K562 (cell line): Measurements from ENCODE around the gene MYBPC3. TPM values are rescaled to one million over a fixed set of nuclear protein-coding genes. Genes with fewer than 3 reads are reported as not detected.

Source experiments
- ATAC-seq: fragments of 200-7000 bp; cut with Tn5 transposase; 3 replicates; pipeline ENCODE4 v1.9.1; 2020; ENCODE audit warnings: moderate library complexity
- BruUV-seq: library from RNA; stranded (reverse); fragments of 400-500 nt; replicated peaks from 2 replicates; lab custom pipeline; 2021; lab: Mats Ljungman, UMichigan
- CTCF ChIA-PET: fragments of 300-600 bp; formaldehyde crosslinking; extraction: SDS; loops from one replicate; lab custom pipeline; 2021; ENCODE audit warnings: low intra/inter-chr PET ratio; lab: Yijun Ruan, JAX
- POLR2A ChIA-PET: fragments of 300-600, 350-650 bp; sonication (Branson Sonifier 250); formaldehyde crosslinking; extraction: SDS; loops from one replicate; lab custom pipeline; 2021; ENCODE audit warnings: antibody characterized with exemption, inconsistent platforms; lab: Yijun Ruan, JAX
- DNase-seq, 4 experiments: peaks; one replicate each; pipeline versions ENCODE4 v3.0.0 to v3.0.0-alpha.2; 2011 to 2018; ENCODE audit warnings: low spot score in 3 of 4, mixed read lengths in 3 of 4; ENCODE audit errors: extremely low read depth in 1 of 4
- FAIRE-seq: peaks from 2 replicates; lab custom pipeline; 2011; peaks lifted over from hg19 to GRCh38; lab: Jason Lieb, UNC
- H2AFZ ChIP-seq: 2 replicates; pipeline ENCODE4 v1.6.0; 2011; ENCODE audit warnings: low read depth, low read length, control low read depth, inconsistent platforms
- H3K27ac ChIP-seq: fragments of 200-600 bp; 3 replicates; pipeline ENCODE4 v1.8.0; 2011; ENCODE audit warnings: low read depth, mild to moderate bottlenecking, control low read depth, inconsistent platforms, low read length, moderate library complexity, mixed read lengths; ENCODE audit errors: extremely low read depth
- H3K27me3 ChIP-seq, 2 experiments: fragments of 300-600 bp in 1 of 2; 2 replicates in 1 of 2; 3 replicates in 1 of 2; pipeline versions ENCODE4 v1.6.0 to v1.8.0; 2011; ENCODE audit warnings: inconsistent platforms in 2 of 2, low read length in 2 of 2, mild to moderate bottlenecking in 1 of 2, mixed read lengths in 1 of 2, moderate library complexity in 1 of 2; ENCODE audit not compliant: control insufficient read depth in 2 of 2, insufficient read depth in 2 of 2
- H3K36me3 ChIP-seq: fragments of 300-600 bp; 3 replicates; pipeline ENCODE4 v1.8.0; 2011; ENCODE audit warnings: mild to moderate bottlenecking, low read length, inconsistent platforms; ENCODE audit not compliant: control insufficient read depth, insufficient read depth
- H3K4me1 ChIP-seq, 2 experiments: fragments of 200-600 bp in 1 of 2; replicated peaks in 1 of 2; 2 replicates in 1 of 2; 3 replicates in 1 of 2; pipeline versions ENCODE4 v1.5.1 to v1.8.0; 2011; ENCODE audit warnings: inconsistent platforms in 2 of 2, low read length in 2 of 2, mild to moderate bottlenecking in 1 of 2, mixed read lengths in 1 of 2, moderate library complexity in 1 of 2; ENCODE audit not compliant: control insufficient read depth in 2 of 2, insufficient read depth in 2 of 2
- H3K4me2 ChIP-seq: 2 replicates; pipeline ENCODE4 v1.6.1; 2011; ENCODE audit warnings: low read length, control low read depth, inconsistent platforms, mixed read lengths; ENCODE audit not compliant: insufficient read depth
- H3K4me3 ChIP-seq: fragments of 200-600 bp; sonication (generic), shearing (Covaris generic); 2 replicates; pipeline ENCODE4 v1.5.1; 2016; ENCODE audit warnings: control low read depth, inconsistent platforms
- H3K79me2 ChIP-seq: fragments of 200-600 bp; 3 replicates; pipeline ENCODE4 v1.8.0; 2011; ENCODE audit warnings: low read length, inconsistent platforms; ENCODE audit not compliant: control insufficient read depth, insufficient read depth
- H3K9ac ChIP-seq, 2 experiments: 2 replicates each; pipeline versions ENCODE4 v1.6.0 to v1.6.1; 2011; ENCODE audit warnings: low read depth in 2 of 2, low read length in 2 of 2, control low read depth in 1 of 2, inconsistent platforms in 1 of 2, mild to moderate bottlenecking in 1 of 2, mixed read lengths in 1 of 2; ENCODE audit not compliant: insufficient read depth in 1 of 2
- H3K9me1 ChIP-seq: one replicate; pipeline ENCODE4 v1.6.0; 2011; ENCODE audit warnings: inconsistent platforms, mild to moderate bottlenecking, low read length, moderate library complexity; ENCODE audit not compliant: control insufficient read depth, insufficient read depth
- H3K9me3 ChIP-seq: replicated peaks from 2 replicates; pipeline ENCODE4 v1.5.1; 2011; ENCODE audit warnings: low read depth, low read length, inconsistent platforms; ENCODE audit not compliant: control insufficient read depth, insufficient read depth
- H4K20me1 ChIP-seq: replicated peaks from 2 replicates; pipeline ENCODE4 v1.6.1; 2011; ENCODE audit warnings: low read length, inconsistent platforms, mixed read lengths; ENCODE audit not compliant: control insufficient read depth, insufficient read depth
- BHLHE40 ChIP-seq: IDR thresholded peaks from 2 replicates; pipeline ENCODE4 v1.6.1; 2011; ENCODE audit warnings: low read length, improper control_type of control experiment
- ETV5 ChIP-seq: sonication (generic); formaldehyde crosslinking; IDR thresholded peaks from 2 replicates; pipeline ENCODE4 v1.4.0; 2020; ENCODE audit warnings: low read depth, mild to moderate bottlenecking, missing genetic modification reagents
- IFI16 ChIP-seq: fragments of 250-450 bp; sonication (Bioruptor Pico); IDR thresholded peaks from 2 replicates; pipeline ENCODE4 v2.1.2; 2022; ENCODE audit warnings: mild to moderate bottlenecking, inconsistent platforms
- KAT8 ChIP-seq: fragments of 450-650 bp; IDR thresholded peaks from 2 replicates; pipeline ENCODE4 v1.6.1; 2016; ENCODE audit warnings: low read depth, mild to moderate bottlenecking
- MECOM ChIP-seq: fragments of 250-450 bp; sonication (Bioruptor Pico); IDR thresholded peaks from 2 replicates; pipeline ENCODE4 v1.8.0; 2022; ENCODE audit warnings: inconsistent platforms
- NR2F6 ChIP-seq: fragments of 450-650 bp; formaldehyde crosslinking; IDR thresholded peaks from 2 replicates; pipeline ENCODE4 v1.4.0; 2020; ENCODE audit warnings: mild to moderate bottlenecking
- PHF21A ChIP-seq: fragments of 450-650 bp; IDR thresholded peaks from 2 replicates; pipeline ENCODE4 v1.6.1; 2017; ENCODE audit warnings: low read depth, borderline replicate concordance
- RBM17 ChIP-seq: fragments of 200-400 bp; formaldehyde crosslinking; IDR thresholded peaks from 2 replicates; pipeline ENCODE4 v1.6.1; 2017; ENCODE audit warnings: low read depth, mild to moderate bottlenecking, low read length, borderline replicate concordance
- TBL1XR1 ChIP-seq, 2 experiments: IDR thresholded peaks; 2 replicates each; pipeline ENCODE4 v1.6.1; 2012; ENCODE audit warnings: improper control_type of control experiment in 2 of 2, low read length in 2 of 2, mild to moderate bottlenecking in 1 of 2
- WGBS: fragments of 100-300 bp; shearing (Covaris generic); methylation state at CpG from one replicate; pipeline ENCODE4 v1.1.6; 2016; ENCODE audit warnings: low coverage, mixed read lengths; ENCODE audit not compliant: insufficient coverage; ENCODE audit errors: missing lambda C conversion rate; 5-methylcytosine and 5-hydroxymethylcytosine counted together
- in situ Hi-C: fragments of 300-500 bp; cut with MboI; formaldehyde crosslinking; loops from 4 replicates; pipeline ENCODE4 v1.15.0; 2018; ENCODE audit warnings: inconsistent platforms, mixed read lengths
- intact Hi-C: fragments of 100-400 bp; cut with micrococcal nuclease; formaldehyde crosslinking; loops from 2 replicates; pipeline ENCODE4 v1.14.2; 2022
- polyA plus RNA-seq, 8 experiments: library from polyadenylated mRNA; depleted of rRNA in 4 of 8; stranded (reverse) in 5 of 8; unstranded in 3 of 8; fragments of >200 nt; fragmentation: Nextera tagmentation in 2 of 8; fragmentation: Illumina TruSeq in 1 of 8; extraction: Ambion mirVana in 2 of 8; extraction: Trizol in 1 of 8; gene quantifications; 2 replicates each; pipeline versions ENCODE4 v1.2.1 to v1.2.3, GENCODE V29; 2011 to 2014; ENCODE audit warnings: inconsistent platforms in 1 of 8, missing spikeins in 1 of 8
- total RNA-seq, 7 experiments: library from RNA; depleted of rRNA in 6 of 7; stranded (reverse); fragments of >200 nt in 6 of 7; fragmentation: Illumina TruSeq in 2 of 7; extraction: Trizol in 2 of 7; gene quantifications; 2 replicates each; pipeline versions ENCODE4 v1.2.1 to v1.2.3, GENCODE V29; 2011 to 2021; ENCODE audit warnings: low replicate concordance in 1 of 7
- TF ChIP-seq, protein P1 (sequence below): fragments of 450-650 bp; formaldehyde crosslinking; IDR thresholded peaks from 2 replicates; pipeline ENCODE4 v1.4.0; 2020; ENCODE audit warnings: mild to moderate bottlenecking, moderate library complexity
- TF ChIP-seq, protein P2 (sequence below): fragments of 250-450 bp; sonication (Bioruptor Pico); IDR thresholded peaks from 2 replicates; pipeline ENCODE4 v1.4.0; 2020; ENCODE audit warnings: mild to moderate bottlenecking

Gene MYBPC3
- total and polyA plus RNA-seq, 9 of the 15 experiments (the other 6 are each of a cell fraction or from before 2014, with no cell fraction given), result 0.01 TPM; not detected in 8

- Histone ChIP-seq H2AFZ (no peak overlapping the region), H3K36me3 (peaks cover 15% of the 10 kb centered on the region; the same call in 1 of the 3 replicates), H3K4me2 (no peak overlapping the region), H3K9me3 (no peaks in the 10 kb centered on the region), H3K27ac (no peak overlapping the region), H3K9ac (no peak overlapping the region; a peak in 1 of 4 replicates), H4K20me1 (no peaks in the 10 kb centered on the region), H3K79me2 (peaks cover 26% of the 10 kb centered on the region), H3K4me1 (peaks cover 40 to 54% of the 10 kb centered on the region in 2 experiments), H3K9me1 (no peaks in the 10 kb centered on the region), H3K27me3 (no peaks in the 10 kb centered on the region), H3K4me3 (no peak overlapping the region)
- in situ Hi-C loops, result loop anchor here (5.0 kb wide), 1 partner anchor 33 kb away; the partner anchor contains the start of gene SLC39A13
- intact Hi-C loops, result loop anchor here (1.0 to 10.0 kb wide), 3 partner anchors 34 to 240 kb away; partner anchors contain the start of gene SLC39A13
- no peak for TF ChIP-seq NR2F6 (CRISPR knock-in tag)
- no peak for TF ChIP-seq IFI16 (CRISPR knock-in tag)
- TF ChIP-seq PHF21A, result no peak
- no peak for TF ChIP-seq TBL1XR1 (IDR thresholded peaks at IDR 0.05; ENCODE audit: low read length in 2 of 2)
- TF ChIP-seq ETV5 (CRISPR knock-in tag), result no peak
- no peak for TF ChIP-seq RBM17
- TF ChIP-seq KAT8, result no peak
- no peak for TF ChIP-seq MECOM (CRISPR knock-in tag)
- TF ChIP-seq, protein P1, sequence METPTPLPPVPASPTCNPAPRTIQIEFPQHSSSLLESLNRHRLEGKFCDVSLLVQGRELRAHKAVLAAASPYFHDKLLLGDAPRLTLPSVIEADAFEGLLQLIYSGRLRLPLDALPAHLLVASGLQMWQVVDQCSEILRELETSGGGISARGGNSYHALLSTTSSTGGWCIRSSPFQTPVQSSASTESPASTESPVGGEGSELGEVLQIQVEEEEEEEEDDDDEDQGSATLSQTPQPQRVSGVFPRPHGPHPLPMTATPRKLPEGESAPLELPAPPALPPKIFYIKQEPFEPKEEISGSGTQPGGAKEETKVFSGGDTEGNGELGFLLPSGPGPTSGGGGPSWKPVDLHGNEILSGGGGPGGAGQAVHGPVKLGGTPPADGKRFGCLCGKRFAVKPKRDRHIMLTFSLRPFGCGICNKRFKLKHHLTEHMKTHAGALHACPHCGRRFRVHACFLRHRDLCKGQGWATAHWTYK, result no peak
- TF ChIP-seq, protein P2, sequence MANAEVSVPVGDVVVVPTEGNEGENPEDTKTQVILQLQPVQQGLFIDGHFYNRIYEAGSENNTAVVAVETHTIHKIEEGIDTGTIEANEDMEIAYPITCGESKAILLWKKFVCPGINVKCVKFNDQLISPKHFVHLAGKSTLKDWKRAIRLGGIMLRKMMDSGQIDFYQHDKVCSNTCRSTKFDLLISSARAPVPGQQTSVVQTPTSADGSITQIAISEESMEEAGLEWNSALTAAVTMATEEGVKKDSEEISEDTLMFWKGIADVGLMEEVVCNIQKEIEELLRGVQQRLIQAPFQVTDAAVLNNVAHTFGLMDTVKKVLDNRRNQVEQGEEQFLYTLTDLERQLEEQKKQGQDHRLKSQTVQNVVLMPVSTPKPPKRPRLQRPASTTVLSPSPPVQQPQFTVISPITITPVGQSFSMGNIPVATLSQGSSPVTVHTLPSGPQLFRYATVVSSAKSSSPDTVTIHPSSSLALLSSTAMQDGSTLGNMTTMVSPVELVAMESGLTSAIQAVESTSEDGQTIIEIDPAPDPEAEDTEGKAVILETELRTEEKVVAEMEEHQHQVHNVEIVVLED, result no peak
- TF ChIP-seq BHLHE40, result no peak
- BruUV-seq, result no TSS peak
- ATAC-seq (no peak), FAIRE-seq (no peak), DNase-seq (no peak)
- 66% methylated on average over 4 of the region's 5 CpGs for WGBS
- ChIA-PET CTCF (interaction anchor here (0.7 to 1.9 kb wide), 4 partner anchors 33 to 242 kb away, joined by 3 to 6 read pairs (median 5); partner anchors contain the start of gene SLC39A13), POLR2A (interaction anchor here (0.6 to 1.5 kb wide), 4 partner anchors 11 to 180 kb away, joined by 3 to 6 read pairs (median 4); no protein-coding TSS in a partner anchor)
These were observed 22.2 kb upstream of the MYBPC3 start for GRCh38 chr11:47374720-47375019.
